ENCODE measurements around the gene ULK2.

ULK2 gene

GRCh38 chr17:19743101-19744100 is 124.3 kb downstream of the ULK2 start:
- no peaks in the 10 kb centered on the region; the same call in 1 of the 2 replicates for H3K4me1 ChIP-seq (ENCODE audit: insufficient read depth, low read length)

DNA sequence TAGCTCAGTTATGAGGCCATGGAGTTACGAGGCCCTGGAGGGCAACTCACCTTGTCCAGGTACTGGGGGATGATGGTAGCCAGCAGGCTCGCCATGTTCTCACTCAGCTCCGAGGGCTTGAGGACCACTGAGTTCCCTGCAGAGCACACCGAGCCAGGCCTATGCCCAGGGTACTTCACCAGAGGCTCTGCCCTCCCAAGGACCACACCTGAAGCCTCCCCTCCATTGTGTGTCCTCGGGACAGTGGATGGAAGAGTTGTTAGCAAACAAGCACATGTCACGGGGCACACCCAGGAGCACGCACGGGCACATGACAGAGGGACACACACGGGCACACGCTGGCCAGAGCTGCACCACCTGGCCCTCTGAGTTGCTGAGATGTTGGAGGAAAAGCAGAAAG is 125.2 kb downstream of the ULK2 start:
- Histone ChIP-seq H3K4me1 (ENCODE audit: insufficient read depth, low read length) (no peaks in the 10 kb centered on the region; the same call in 1 of the 2 replicates), H3K9ac (ENCODE audit: low read depth, low read length) (no peak overlapping the region), H3K36me3 (ENCODE audit: insufficient read depth, low read depth, low read length) (no peaks in the 10 kb centered on the region), H3K27ac (ENCODE audit: low read length) (no peak overlapping the region), H3K9me3 (ENCODE audit: insufficient read depth, low read depth, low read length) (no peaks in the 10 kb centered on the region), H3K4me3 (ENCODE audit: low read length) (no peak overlapping the region), H3K27me3 (ENCODE audit: insufficient read depth, low read length) (peaks cover 12% of the 10 kb centered on the region)

More at GRCh38 chr17:19743101-19744100, 124.3 kb downstream of the ULK2 start:
- Histone ChIP-seq H3K27me3 (ENCODE audit: insufficient read depth, low read length) (peaks cover 12% of the 10 kb centered on the region), H3K4me3 (ENCODE audit: low read length) (no peak overlapping the region), H3K36me3 (ENCODE audit: insufficient read depth, low read depth, low read length) (no peaks in the 10 kb centered on the region), H3K27ac (ENCODE audit: low read length) (no peak overlapping the region), H3K9me3 (ENCODE audit: insufficient read depth, low read depth, low read length) (no peaks in the 10 kb centered on the region), H3K9ac (ENCODE audit: low read depth, low read length) (no peak overlapping the region)

DNA sequence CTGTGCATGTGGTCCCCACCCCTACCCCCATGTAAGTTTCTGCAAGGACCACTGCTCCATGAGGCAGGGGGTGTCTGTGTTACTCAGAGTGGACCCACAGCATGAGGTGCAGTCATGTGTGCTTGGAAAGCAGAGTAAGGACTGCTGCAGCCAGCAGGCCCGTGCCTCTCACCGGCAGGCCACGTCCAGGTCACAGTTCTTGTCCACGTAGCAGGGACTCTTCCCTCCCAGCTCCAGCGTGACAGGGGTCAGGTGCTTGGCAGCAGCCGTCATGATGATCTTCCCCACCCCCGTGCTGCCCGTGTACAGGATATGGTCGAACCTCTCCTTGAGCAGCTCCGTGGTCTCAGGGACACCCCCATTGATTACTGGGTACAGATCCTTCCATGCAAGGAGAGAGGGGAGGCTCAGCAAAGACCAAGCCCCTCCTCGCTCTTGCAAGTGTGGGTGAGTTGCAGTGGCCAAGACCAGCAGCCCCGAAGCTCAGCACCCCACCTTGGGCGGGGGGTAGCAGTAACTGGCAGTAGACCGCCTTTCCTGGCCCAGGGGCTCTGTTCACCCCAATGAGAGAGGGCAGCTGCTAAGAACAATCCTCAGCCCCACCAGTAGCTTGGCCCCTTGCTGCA is 125.8 kb downstream of the ULK2 start:
- no peak overlapping the region for H3K9ac ChIP-seq (ENCODE audit: low read depth, low read length)
- no peaks in the 10 kb centered on the region for H3K9me3 ChIP-seq (ENCODE audit: insufficient read depth, low read depth, low read length)
- no peak overlapping the region for H3K27ac ChIP-seq (ENCODE audit: low read length)
- no peaks in the 10 kb centered on the region for H3K36me3 ChIP-seq (ENCODE audit: insufficient read depth, low read depth, low read length)
- no peak overlapping the region for H3K4me3 ChIP-seq (ENCODE audit: low read length)
- peaks cover 12% of the 10 kb centered on the region for H3K27me3 ChIP-seq (ENCODE audit: insufficient read depth, low read length)
- no peaks in the 10 kb centered on the region; the same call in 1 of the 2 replicates for H3K4me1 ChIP-seq (ENCODE audit: insufficient read depth, low read length)

GRCh38 chr17:19740933-19741332 is 126.8 kb downstream of the ULK2 start:
- Histone ChIP-seq H3K36me3 (ENCODE audit: insufficient read depth, low read depth, low read length) (no peaks in the 10 kb centered on the region), H3K27ac (ENCODE audit: low read length) (no peak overlapping the region), H3K27me3 (ENCODE audit: insufficient read depth, low read length) (peaks cover 9% of the 10 kb centered on the region), H3K9me3 (ENCODE audit: insufficient read depth, low read depth, low read length) (no peaks in the 10 kb centered on the region), H3K9ac (ENCODE audit: low read depth, low read length) (no peak overlapping the region), H3K4me3 (ENCODE audit: low read length) (no peak overlapping the region), H3K4me1 (ENCODE audit: insufficient read depth, low read length) (no peaks in the 10 kb centered on the region; the same call in 1 of the 2 replicates)

DNA sequence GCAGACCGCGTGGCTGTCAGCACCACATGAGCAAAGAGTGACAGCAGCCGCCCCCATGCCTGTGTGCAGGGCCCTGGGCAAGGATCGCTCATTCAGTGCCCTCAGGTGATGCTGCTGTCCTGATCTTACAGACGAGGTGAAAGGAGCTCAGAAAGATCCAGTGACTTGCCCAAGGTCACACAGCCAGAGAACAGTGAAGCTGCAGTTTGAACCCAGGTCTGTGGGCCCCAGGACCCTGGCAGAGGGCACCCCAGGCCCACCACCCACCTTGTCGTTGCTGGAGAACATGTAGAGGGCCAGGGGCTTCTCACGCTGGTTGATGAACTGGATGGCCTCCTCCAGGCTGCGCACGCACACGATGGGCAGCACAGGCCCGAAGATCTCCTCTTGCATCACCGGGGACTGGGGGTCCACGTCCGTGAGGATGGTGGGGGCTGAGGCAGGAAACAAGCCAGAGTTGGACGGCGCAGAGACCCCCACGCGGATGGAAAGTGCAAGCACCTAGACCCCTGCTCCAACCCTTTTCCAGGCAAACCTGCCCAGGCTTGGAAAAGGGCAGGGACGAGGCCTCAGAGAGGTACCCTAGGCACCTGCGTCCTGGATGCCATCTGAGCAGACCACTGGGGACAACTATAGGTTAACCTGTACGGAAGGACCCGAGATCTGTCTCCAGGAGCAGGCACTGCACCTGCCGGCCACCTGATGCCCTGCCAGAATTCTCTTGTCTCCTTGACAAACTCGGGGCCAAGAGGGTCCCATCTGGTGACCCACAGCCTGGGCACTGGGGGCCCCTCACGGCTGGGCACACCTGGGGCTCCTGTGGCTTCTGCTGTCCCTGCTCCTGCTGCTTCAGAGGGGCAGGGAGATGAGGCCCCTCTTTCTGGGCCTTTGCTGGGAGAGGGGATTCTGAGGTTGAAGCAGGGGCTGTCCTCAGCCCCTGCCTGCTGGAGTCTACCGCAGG is 128.2 kb downstream of the ULK2 start:
- no peak overlapping the region for H3K9ac ChIP-seq (ENCODE audit: low read depth, low read length)
- H3K4me1 ChIP-seq (ENCODE audit: insufficient read depth, low read length), result no peaks in the 10 kb centered on the region
- no peaks in the 10 kb centered on the region for H3K36me3 ChIP-seq (ENCODE audit: insufficient read depth, low read depth, low read length)
- H3K27ac ChIP-seq (ENCODE audit: low read length), result no peak overlapping the region
- no peak overlapping the region for H3K4me3 ChIP-seq (ENCODE audit: low read length)
- H3K9me3 ChIP-seq (ENCODE audit: insufficient read depth, low read depth, low read length), result no peaks in the 10 kb centered on the region
- no peaks in the 10 kb centered on the region for H3K27me3 ChIP-seq (ENCODE audit: insufficient read depth, low read length)

GRCh38 chr17:19738757-19739156 is 129.0 kb downstream of the ULK2 start:
- Histone ChIP-seq H3K9ac (ENCODE audit: low read depth, low read length) (no peak overlapping the region), H3K4me3 (ENCODE audit: low read length) (no peak overlapping the region), H3K9me3 (ENCODE audit: insufficient read depth, low read depth, low read length) (no peaks in the 10 kb centered on the region), H3K27me3 (ENCODE audit: insufficient read depth, low read length) (no peaks in the 10 kb centered on the region), H3K4me1 (ENCODE audit: insufficient read depth, low read length) (no peaks in the 10 kb centered on the region), H3K27ac (ENCODE audit: low read length) (no peak overlapping the region), H3K36me3 (ENCODE audit: insufficient read depth, low read depth, low read length) (no peaks in the 10 kb centered on the region)

GRCh38 chr17:19738073-19738449 is 129.7 kb downstream of the ULK2 start:
- no peaks in the 10 kb centered on the region for H3K9me3 ChIP-seq (ENCODE audit: insufficient read depth, low read depth, low read length)
- H3K36me3 ChIP-seq (ENCODE audit: insufficient read depth, low read depth, low read length), result no peaks in the 10 kb centered on the region
- H3K9ac ChIP-seq (ENCODE audit: low read depth, low read length), result no peak overlapping the region
- no peak overlapping the region for H3K27ac ChIP-seq (ENCODE audit: low read length)
- H3K4me3 ChIP-seq (ENCODE audit: low read length), result no peak overlapping the region
- H3K4me1 ChIP-seq (ENCODE audit: insufficient read depth, low read length), result no peaks in the 10 kb centered on the region
- no peaks in the 10 kb centered on the region for H3K27me3 ChIP-seq (ENCODE audit: insufficient read depth, low read length)

- H3K27me3 ChIP-seq (ENCODE audit: insufficient read depth, low read length), result no peaks in the 10 kb centered on the region
- no peaks in the 10 kb centered on the region for H3K36me3 ChIP-seq (ENCODE audit: insufficient read depth, low read depth, low read length)
- no peaks in the 10 kb centered on the region for H3K4me1 ChIP-seq (ENCODE audit: insufficient read depth, low read length)
- H3K9ac ChIP-seq (ENCODE audit: low read depth, low read length), result no peak overlapping the region
- H3K9me3 ChIP-seq (ENCODE audit: insufficient read depth, low read depth, low read length), result no peaks in the 10 kb centered on the region
- H3K4me3 ChIP-seq (ENCODE audit: low read length), result no peak overlapping the region
- no peak overlapping the region for H3K27ac ChIP-seq (ENCODE audit: low read length)
Measured at GRCh38 chr17:19737305-19738072, 130.2 kb downstream of the ULK2 start.

DNA sequence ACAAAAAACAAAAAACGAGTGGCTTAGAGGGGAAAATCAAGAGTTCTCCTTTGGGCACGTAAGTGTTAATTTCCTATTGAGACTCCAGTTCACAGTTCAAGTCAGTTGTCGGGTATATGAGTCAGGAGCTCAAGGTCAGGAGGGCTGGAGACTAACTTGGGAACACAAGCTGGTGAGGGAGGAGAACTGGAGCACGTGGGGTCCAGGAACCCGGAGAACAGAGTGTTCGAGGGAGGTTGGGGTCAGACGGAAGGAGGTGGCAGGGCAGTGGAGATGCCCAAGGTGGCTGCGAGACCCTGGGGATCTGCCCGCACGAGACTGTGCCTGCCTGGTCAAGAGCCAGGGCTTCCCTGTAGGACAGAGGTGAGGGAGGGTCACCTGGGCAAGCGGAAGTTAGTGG is 131.7 kb downstream of the ULK2 start:
- Histone ChIP-seq H3K27me3 (ENCODE audit: insufficient read depth, low read length) (no peaks in the 10 kb centered on the region), H3K9me3 (ENCODE audit: insufficient read depth, low read depth, low read length) (no peaks in the 10 kb centered on the region), H3K36me3 (ENCODE audit: insufficient read depth, low read depth, low read length) (no peaks in the 10 kb centered on the region), H3K4me1 (ENCODE audit: insufficient read depth, low read length) (no peaks in the 10 kb centered on the region), H3K9ac (ENCODE audit: low read depth, low read length) (no peak overlapping the region), H3K27ac (ENCODE audit: low read length) (no peak overlapping the region), H3K4me3 (ENCODE audit: low read length) (no peak overlapping the region)

GRCh38 chr17:19733953-19734526 is 133.7 kb downstream of the ULK2 start:
- Histone ChIP-seq H3K9me3 (ENCODE audit: insufficient read depth, low read depth, low read length) (no peaks in the 10 kb centered on the region), H3K4me3 (ENCODE audit: low read length) (no peak overlapping the region), H3K9ac (ENCODE audit: low read depth, low read length) (no peak overlapping the region), H3K36me3 (ENCODE audit: insufficient read depth, low read depth, low read length) (no peaks in the 10 kb centered on the region), H3K4me1 (ENCODE audit: insufficient read depth, low read length) (no peaks in the 10 kb centered on the region), H3K27ac (ENCODE audit: low read length) (no peak overlapping the region), H3K27me3 (ENCODE audit: insufficient read depth, low read length) (no peaks in the 10 kb centered on the region)
